Activated CD4-positive, CD25-positive, alpha-beta regulatory T cell treated with anti-CD3 and anti-CD28 coated beads, Interleukin-2, amount 50 U/mL, for 16 hours (primary cell): ENCODE data around the gene DDX49.
"Not testable (repeated sequence)": the region's sequence is repeated elsewhere in the genome, so short reads cannot be mapped to it uniquely, and the experiment has no call there.

ENCODE experiments used
- DNase-seq: peaks from one replicate; pipeline ENCODE4 v3.0.0-alpha.2; 2020; ENCODE audit warnings: low read depth, low spot score

DDX49 gene

GRCh38 chr19:18908917-18909619, 10.4 kb upstream of the DDX49 start:
- no peak for DNase-seq

- no peak for DNase-seq
These were observed 9.5 kb upstream of the DDX49 start for GRCh38 chr19:18910010-18910409.

- no peak for DNase-seq
These were observed 8.6 kb upstream of the DDX49 start for GRCh38 chr19:18910801-18911436.

- no peak for DNase-seq
These were observed 6.6 kb upstream of the DDX49 start for GRCh38 chr19:18912933-18913332.

- no peak for DNase-seq
These were observed 6.0 kb upstream of the DDX49 start for GRCh38 chr19:18913466-18913865.

- DNase-seq, result no peak
These were observed 3.9 kb upstream of the DDX49 start for GRCh38 chr19:18915639-18916038.

- not testable (repeated sequence) for DNase-seq
These were observed 1.9 kb upstream of the DDX49 start for GRCh38 chr19:18917593-18917992.

GRCh38 chr19:18919900-18920214, 342 bp downstream of the DDX49 start:
- no peak for DNase-seq

GRCh38 chr19:18920400-18920799, 885 bp downstream of the DDX49 start:
- DNase-seq, result no peak

GRCh38 chr19:18921593-18921992, 2.1 kb downstream of the DDX49 start:
- DNase-seq, result no peak

- no peak for DNase-seq
These were observed 2.9 kb downstream of the DDX49 start for GRCh38 chr19:18922228-18922985.

GRCh38 chr19:18924684-18925213, 5.2 kb downstream of the DDX49 start:
- no peak for DNase-seq

GRCh38 chr19:18928018-18928805, 8.7 kb downstream of the DDX49 start:
- no peak for DNase-seq

- no peak for DNase-seq
These were observed 9.8 kb downstream of the DDX49 start for GRCh38 chr19:18929311-18929710.

GRCh38 chr19:18931316-18932162, 12.0 kb downstream of the DDX49 start:
- DNase-seq, result no peak

GRCh38 chr19:18932216-18932841, 12.8 kb downstream of the DDX49 start:
- DNase-seq, result peak; percentile 61

- DNase-seq, result no peak
These were observed 13.8 kb downstream of the DDX49 start for GRCh38 chr19:18933297-18933696.

GRCh38 chr19:18939163-18939562, 19.6 kb downstream of the DDX49 start:
- DNase-seq, result no peak

- no peak for DNase-seq
These were observed 20.6 kb downstream of the DDX49 start for GRCh38 chr19:18939922-18940768.
